PC-9 (cell line): ENCODE data around the gene GPC1. TPM values are rescaled to one million over a fixed set of nuclear protein-coding genes. Genes with fewer than 3 reads are reported as not detected.

Experiments
- BruUV-seq: library from RNA; stranded (reverse); fragments of 400-500 nt; replicated peaks from 2 replicates; lab custom pipeline; 2021; lab: Mats Ljungman, UMichigan
- CTCF ChIA-PET: fragments of 300-600 bp; sonication (Branson Sonifier 250); formaldehyde crosslinking; loops from one replicate; lab custom pipeline; 2022; ENCODE audit warnings: antibody characterized with exemption; lab: Charles Lee
- POLR2A ChIA-PET: fragments of 300-600 bp; sonication (Branson Sonifier 250); formaldehyde crosslinking; loops from one replicate; lab custom pipeline; 2022; ENCODE audit warnings: antibody characterized with exemption; ENCODE audit not compliant: unreplicated experiment; lab: Charles Lee
- DNase-seq, 2 experiments: peaks; one replicate each; pipeline versions ENCODE4 v3.0.0 to v3.0.0-alpha.2; 2015 to 2022; ENCODE audit warnings: mixed read lengths in 1 of 2
- H2AFZ ChIP-seq: fragments of 200-600 bp; sonication (generic); 2 replicates; pipeline ENCODE4 v1.8.1; 2017; ENCODE audit warnings: antibody characterized with exemption
- H3F3A ChIP-seq: fragments of 200-600 bp; sonication (generic); 2 replicates; pipeline ENCODE4 v1.8.1; 2017; ENCODE audit warnings: antibody characterized with exemption, mild to moderate bottlenecking, low read depth; ENCODE audit not compliant: insufficient read depth
- H3K27ac ChIP-seq: fragments of 200-600 bp; sonication (generic); 2 replicates; pipeline ENCODE4 v1.6.1; 2016; ENCODE audit warnings: mixed run types
- H3K27me3 ChIP-seq: fragments of 200-600 bp; sonication (generic); 2 replicates; pipeline ENCODE4 v1.6.1; 2016; ENCODE audit warnings: low read depth, mixed run types; ENCODE audit not compliant: insufficient read depth
- H3K36me3 ChIP-seq: fragments of 200-600 bp; sonication (generic); 2 replicates; pipeline ENCODE4 v1.6.1; 2016; ENCODE audit warnings: low read depth, mixed run types
- H3K4me1 ChIP-seq: fragments of 200-600 bp; sonication (generic); replicated peaks from 2 replicates; pipeline ENCODE4 v1.6.1; 2016; ENCODE audit warnings: mixed run types; ENCODE audit not compliant: insufficient read depth
- H3K4me2 ChIP-seq: fragments of 200-600 bp; sonication (generic); 2 replicates; pipeline ENCODE4 v1.6.1; 2017; ENCODE audit warnings: mixed run types
- H3K4me3 ChIP-seq: fragments of 200-600 bp; sonication (generic); 2 replicates; pipeline ENCODE4 v1.6.1; 2016; ENCODE audit warnings: mixed run types
- H3K79me2 ChIP-seq: fragments of 200-600 bp; sonication (generic); 2 replicates; pipeline ENCODE4 v1.6.1; 2017; ENCODE audit warnings: low read depth, mixed run types
- H3K9me2 ChIP-seq: fragments of 200-600 bp; sonication (generic); 2 replicates; pipeline ENCODE4 v1.8.1; 2017; ENCODE audit warnings: mild to moderate bottlenecking; ENCODE audit not compliant: insufficient read depth
- H3K9me3 ChIP-seq: fragments of 200-600 bp; sonication (generic); 2 replicates; pipeline ENCODE4 v1.8.1; 2016; ENCODE audit warnings: low read depth; ENCODE audit not compliant: insufficient read depth
- H4K20me1 ChIP-seq: fragments of 200-600 bp; sonication (generic); 2 replicates; pipeline ENCODE4 v1.8.1; 2017; ENCODE audit not compliant: insufficient read depth
- EZH2 ChIP-seq: fragments of 200-600 bp; sonication (generic); IDR thresholded peaks from 2 replicates; pipeline ENCODE4 v1.8.0; 2017; ENCODE audit warnings: antibody characterized with exemption, low read depth
- intact Hi-C: fragments of 100-400 bp; cut with micrococcal nuclease; formaldehyde crosslinking; loops from one replicate; pipeline ENCODE4 v1.10.0; 2022; ENCODE audit not compliant: unreplicated experiment
- total RNA-seq: library from RNA; stranded (reverse); gene quantifications from 2 replicates; pipeline ENCODE4 v1.2.3, GENCODE V29; 2021
- TF ChIP-seq, protein P1 (sequence below): fragments of 200-600 bp; sonication (generic); conservative IDR thresholded peaks from 2 replicates; pipeline ENCODE4 v1.6.1; 2017; ENCODE audit warnings: mixed run types, antibody characterized with exemption, mild to moderate bottlenecking, moderate library complexity

GPC1 gene
- total RNA-seq, 1 experiment from 2014 or later, result 302 TPM

DNA sequence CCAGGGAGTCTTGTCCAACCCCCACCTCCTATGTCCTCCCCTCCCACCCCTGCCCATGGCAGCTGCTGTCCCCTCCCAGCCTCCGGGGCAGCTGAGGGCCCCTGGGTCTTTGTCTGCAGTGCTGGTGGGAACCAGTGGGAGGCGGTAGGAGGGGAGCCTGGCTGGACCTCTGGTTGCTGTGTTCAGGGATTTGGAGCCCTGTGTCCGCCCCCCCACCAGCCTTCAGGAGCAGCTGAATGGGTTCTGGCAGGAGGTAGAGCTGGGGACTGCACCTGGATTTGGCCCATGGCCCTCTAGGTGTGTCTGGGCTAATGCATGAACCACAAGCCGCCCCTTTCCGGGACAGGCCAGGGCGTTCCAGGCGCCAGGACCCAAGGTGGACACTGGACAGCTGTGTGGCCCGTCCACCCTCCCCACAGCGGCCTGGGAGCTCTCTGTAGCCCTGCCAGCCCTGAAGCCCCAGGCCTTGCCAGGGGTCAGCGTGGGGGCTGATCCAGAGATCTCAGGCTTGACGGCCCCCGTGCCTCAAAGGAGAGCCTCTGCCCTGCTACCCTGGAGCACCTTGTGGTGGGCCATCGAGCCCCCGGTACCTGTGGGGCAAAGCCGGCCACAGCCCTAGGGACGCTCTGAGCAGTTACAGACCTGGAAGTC is 25.4 kb downstream of the GPC1 start:
- peaks cover 10% of the 10 kb centered on the region; the same call in 1 of the 2 replicates for H3K36me3 ChIP-seq
- H2AFZ ChIP-seq, result no peak overlapping the region
- intact Hi-C loops, result no loop called here
- H3K4me2 ChIP-seq, result no peak overlapping the region
- no peak overlapping the region for H3K27ac ChIP-seq
- no peaks in the 10 kb centered on the region for H3K9me2 ChIP-seq
- no TSS peak for BruUV-seq
- no peaks in the 10 kb centered on the region for H3K9me3 ChIP-seq
- H3K4me1 ChIP-seq, result peaks cover 38% of the 10 kb centered on the region
- peaks cover 39% of the 10 kb centered on the region for H3F3A ChIP-seq
- H3K4me3 ChIP-seq, result no peak overlapping the region
- CTCF ChIA-PET, result no interaction called here
- TF ChIP-seq, protein P1, sequence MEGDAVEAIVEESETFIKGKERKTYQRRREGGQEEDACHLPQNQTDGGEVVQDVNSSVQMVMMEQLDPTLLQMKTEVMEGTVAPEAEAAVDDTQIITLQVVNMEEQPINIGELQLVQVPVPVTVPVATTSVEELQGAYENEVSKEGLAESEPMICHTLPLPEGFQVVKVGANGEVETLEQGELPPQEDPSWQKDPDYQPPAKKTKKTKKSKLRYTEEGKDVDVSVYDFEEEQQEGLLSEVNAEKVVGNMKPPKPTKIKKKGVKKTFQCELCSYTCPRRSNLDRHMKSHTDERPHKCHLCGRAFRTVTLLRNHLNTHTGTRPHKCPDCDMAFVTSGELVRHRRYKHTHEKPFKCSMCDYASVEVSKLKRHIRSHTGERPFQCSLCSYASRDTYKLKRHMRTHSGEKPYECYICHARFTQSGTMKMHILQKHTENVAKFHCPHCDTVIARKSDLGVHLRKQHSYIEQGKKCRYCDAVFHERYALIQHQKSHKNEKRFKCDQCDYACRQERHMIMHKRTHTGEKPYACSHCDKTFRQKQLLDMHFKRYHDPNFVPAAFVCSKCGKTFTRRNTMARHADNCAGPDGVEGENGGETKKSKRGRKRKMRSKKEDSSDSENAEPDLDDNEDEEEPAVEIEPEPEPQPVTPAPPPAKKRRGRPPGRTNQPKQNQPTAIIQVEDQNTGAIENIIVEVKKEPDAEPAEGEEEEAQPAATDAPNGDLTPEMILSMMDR, result no peak
- TF ChIP-seq EZH2, result no peak
- no peaks in the 10 kb centered on the region for H3K27me3 ChIP-seq
- POLR2A ChIA-PET, result no interaction called here
- no peaks in the 10 kb centered on the region for H3K79me2 ChIP-seq
- DNase-seq, result no peak
- H4K20me1 ChIP-seq, result peaks cover 4% of the 10 kb centered on the region; the same call in 1 of the 2 replicates

DNA sequence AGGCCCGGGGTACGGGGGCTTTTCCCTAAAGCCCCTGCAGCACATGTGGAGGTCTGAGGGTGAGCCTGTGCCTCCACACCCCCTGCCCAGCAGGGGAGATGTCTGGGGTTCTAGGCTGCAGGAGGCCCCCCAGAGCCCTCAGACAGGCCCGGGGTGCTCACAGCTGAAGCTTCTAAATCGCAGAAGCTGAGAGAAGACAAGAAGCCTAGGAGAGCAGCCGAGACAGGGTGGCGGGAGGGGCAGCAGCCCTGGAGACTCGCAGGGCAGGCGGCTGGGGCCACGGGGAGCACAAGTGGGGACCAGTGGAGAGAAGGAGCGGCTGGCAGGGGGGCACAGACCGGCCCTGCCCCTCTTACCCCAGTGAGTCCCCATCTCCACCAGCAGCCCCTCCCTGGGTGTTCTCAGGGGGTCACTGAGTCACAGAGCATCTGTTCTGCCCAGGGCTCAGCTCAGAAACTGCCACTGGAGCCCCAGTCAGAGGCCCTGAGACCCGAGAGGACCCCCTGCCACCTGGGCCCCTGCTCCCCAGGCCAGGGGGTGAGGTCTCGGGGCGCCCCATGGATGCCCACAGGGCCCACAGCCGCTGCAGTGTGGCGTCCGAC is 26.1 kb downstream of the GPC1 start:
- ChIA-PET POLR2A (no interaction called here), CTCF (no interaction called here)
- Histone ChIP-seq H4K20me1 (peaks cover 4% of the 10 kb centered on the region; the same call in 1 of the 2 replicates), H3K4me1 (peaks cover 32% of the 10 kb centered on the region), H3K27me3 (no peaks in the 10 kb centered on the region), H3F3A (peaks cover 34% of the 10 kb centered on the region), H3K79me2 (no peaks in the 10 kb centered on the region), H3K9me3 (no peaks in the 10 kb centered on the region), H3K9me2 (no peaks in the 10 kb centered on the region), H3K4me3 (no peak overlapping the region), H2AFZ (no peak overlapping the region), H3K27ac (no peak overlapping the region), H3K4me2 (no peak overlapping the region), H3K36me3 (peaks cover 10% of the 10 kb centered on the region; the same call in 1 of the 2 replicates)
- intact Hi-C loops, result no loop called here
- no peak for DNase-seq
- TF ChIP-seq, protein P1, result no peak
- TF ChIP-seq EZH2, result no peak
- BruUV-seq, result no TSS peak

GRCh38 chr2:240462073-240462706 is 26.7 kb downstream of the GPC1 start:
- no peaks in the 10 kb centered on the region for H3K79me2 ChIP-seq
- intact Hi-C loops, result no loop called here
- H2AFZ ChIP-seq, result no peak overlapping the region
- H3K4me3 ChIP-seq, result no peak overlapping the region
- POLR2A ChIA-PET, result no interaction called here
- no peak for TF ChIP-seq EZH2
- TF ChIP-seq, protein P1, result no peak
- peaks cover 25% of the 10 kb centered on the region for H3K4me1 ChIP-seq
- DNase-seq, result no peak
- no peak overlapping the region for H3K27ac ChIP-seq
- no TSS peak for BruUV-seq
- H3K4me2 ChIP-seq, result no peak overlapping the region
- H3K27me3 ChIP-seq, result no peaks in the 10 kb centered on the region
- no peaks in the 10 kb centered on the region for H3K9me2 ChIP-seq
- CTCF ChIA-PET, result no interaction called here
- peaks cover 4% of the 10 kb centered on the region; the same call in 1 of the 2 replicates for H4K20me1 ChIP-seq
- H3K9me3 ChIP-seq, result no peaks in the 10 kb centered on the region
- peaks cover 28% of the 10 kb centered on the region for H3F3A ChIP-seq
- peaks cover 10% of the 10 kb centered on the region; the same call in 1 of the 2 replicates for H3K36me3 ChIP-seq
